Suppressor macrophage (primary cell): ENCODE data around the gene MAGEB1.

Experiments used
- DNase-seq, 4 experiments: peaks; one replicate each; pipeline ENCODE4 v3.0.0-alpha.2; 2020 to 2022
- total RNA-seq, 17 experiments: gene quantifications; one replicate each; lab custom pipeline; 2026; ENCODE audit warnings: mixed read lengths in 6 of 17, inconsistent platforms in 3 of 17; lab: John Stamatoyannopoulos, UW

The MAGEB1 gene, protein sequence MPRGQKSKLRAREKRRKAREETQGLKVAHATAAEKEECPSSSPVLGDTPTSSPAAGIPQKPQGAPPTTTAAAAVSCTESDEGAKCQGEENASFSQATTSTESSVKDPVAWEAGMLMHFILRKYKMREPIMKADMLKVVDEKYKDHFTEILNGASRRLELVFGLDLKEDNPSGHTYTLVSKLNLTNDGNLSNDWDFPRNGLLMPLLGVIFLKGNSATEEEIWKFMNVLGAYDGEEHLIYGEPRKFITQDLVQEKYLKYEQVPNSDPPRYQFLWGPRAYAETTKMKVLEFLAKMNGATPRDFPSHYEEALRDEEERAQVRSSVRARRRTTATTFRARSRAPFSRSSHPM
- 0 to 0.44 (median 0.03) reads per million in 17 experiments for total RNA-seq

DNA sequence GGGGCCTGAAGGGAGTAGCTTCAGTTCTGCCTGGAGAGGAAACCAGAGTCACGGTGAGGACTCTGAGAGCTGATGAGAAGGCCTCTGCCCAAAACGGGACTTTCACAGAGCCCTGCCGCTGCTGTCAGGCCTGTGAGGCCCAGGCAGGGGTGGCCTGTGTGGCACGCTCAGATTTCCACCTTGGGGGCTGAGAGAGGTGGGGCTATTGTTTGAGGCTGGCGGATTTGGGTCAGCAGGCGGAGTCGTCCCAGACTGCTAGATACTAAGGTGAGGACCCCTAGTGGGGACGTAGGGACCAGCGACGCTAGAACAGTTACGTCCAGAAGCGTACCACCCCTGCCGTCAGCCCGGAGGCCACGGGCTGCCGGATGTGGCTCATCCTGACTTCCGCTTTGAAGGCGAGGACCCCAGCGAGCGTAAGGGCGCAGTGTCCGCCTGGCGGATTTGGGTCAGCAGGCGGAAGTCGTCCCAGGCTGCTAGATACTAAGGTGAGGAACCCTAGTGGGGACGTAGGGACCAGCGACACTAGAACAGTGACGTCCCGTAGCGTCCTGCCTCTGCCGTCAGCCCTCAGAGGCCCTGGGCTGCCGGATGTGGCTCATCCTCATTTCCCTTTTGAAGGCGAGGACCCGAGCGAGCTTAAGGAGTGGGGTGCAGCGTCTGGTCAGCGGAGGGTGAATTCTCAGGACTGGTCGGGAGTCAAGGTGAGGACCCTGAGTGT, at the start of gene MAGEB1:
TSS of gene MAGEB1 (plus strand) at position 378 of the 721 bp plus-strand sequence. CDS start 3,348 bp downstream, outside the sequence.
- DNase-seq = no peak

DNA sequence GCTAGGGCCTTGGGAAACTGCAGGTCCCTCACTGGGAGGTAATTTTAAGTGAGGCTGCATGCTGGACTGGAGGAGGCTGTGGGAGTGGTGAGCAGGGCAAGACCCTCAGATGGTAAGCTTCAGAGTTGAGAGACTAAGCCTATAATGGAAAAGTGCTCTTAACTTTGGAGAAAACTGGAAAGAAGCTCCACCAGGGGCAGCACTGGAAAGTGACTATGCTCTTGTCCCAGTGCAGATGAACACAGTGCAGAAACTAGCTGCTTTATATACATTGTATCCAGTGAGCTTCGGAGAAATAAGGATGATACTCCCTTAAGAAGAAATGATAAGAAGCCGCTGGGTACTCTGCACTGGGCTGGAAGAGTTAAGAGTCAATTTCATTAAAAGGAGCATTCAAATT, 34.8 kb upstream of the MAGEB1 start:
- no peak for DNase-seq

DNA sequence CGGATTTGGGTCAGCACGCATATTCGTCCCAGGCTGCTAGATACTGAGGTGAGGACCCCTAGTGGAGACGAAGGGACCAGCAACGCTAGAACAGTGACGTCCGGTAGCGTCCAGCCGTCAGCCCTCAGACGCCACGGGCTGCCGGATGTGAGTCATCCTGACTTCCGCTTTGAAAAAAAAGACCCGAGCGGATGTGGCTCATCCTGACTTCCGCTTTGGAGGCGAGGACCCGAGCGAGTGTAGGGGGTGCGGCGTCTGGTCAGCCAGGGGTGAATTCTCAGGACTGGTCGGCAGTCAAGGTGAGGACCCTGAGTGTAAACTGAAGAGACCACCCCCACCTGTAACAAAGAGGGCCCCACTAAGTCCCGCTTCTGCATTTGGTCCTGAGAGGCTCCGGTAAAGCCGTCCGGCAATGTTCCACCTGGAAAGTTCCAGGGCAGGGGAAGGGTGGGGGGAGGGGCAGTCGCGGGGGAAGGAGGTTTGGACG, 31.5 kb upstream of the MAGEB1 start, which contains the start of gene MAGEB2:
TSS of gene MAGEB2 (plus strand) at position 207 of the 487 bp plus-strand sequence. CDS start 3,018 bp downstream, outside the sequence.
- no peak for DNase-seq

DNA sequence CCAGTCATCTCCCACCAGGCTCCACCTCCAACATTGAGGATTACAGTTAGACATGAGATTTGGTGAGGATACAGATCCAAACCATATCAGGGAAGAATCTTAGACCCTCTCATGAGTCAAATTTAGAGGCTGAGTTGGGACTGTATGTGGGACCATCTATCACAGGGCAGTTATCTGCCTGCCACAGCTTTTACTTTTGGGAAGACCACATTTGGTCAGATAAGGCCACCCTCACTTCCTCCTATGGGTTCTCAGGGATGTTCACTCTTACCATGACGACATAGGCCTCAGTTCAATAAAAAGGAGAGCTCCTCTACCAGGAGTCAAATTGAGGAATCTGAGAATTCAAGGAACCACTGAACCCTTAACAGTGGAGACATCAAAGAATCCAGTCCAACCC, 29.5 kb upstream of the MAGEB1 start:
- no peak for DNase-seq

DNA sequence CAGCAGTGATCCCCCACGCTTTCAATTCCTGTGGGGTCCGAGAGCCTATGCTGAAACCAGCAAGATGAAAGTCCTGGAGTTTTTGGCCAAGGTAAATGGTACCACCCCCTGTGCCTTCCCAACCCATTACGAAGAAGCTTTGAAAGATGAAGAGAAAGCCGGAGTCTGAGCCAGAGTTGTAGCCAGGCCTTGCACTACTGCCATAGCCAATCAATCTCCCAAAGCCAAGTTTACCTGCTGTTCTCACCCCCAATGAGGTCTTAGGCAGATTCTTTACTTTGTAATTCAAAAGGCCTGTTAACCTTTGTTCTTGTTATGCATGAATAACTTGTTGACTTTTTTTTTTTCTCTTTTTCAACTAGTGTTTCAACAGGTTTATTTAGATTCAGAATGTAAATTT, 27.6 kb upstream of the MAGEB1 start:
- DNase-seq = no peak

DNA sequence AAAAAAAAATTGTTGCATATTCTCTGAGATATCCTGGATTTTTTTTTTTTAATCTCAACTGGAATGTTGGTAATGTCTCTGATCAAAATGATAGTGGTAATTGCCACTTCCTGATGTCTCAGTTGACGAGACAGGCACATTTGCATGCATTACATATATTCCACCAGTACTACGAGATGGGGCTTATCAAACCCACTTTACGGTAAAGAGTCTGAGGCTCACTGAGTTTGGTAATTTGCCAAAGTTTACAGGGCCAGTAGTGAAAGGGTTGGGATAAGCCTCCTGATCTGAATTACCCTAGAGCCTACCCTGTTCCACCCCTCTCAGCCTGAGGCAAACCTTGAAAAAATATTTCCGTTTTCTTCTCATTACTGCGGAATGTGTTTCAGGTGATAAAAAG, 26.3 kb upstream of the MAGEB1 start:
- no peak for DNase-seq

DNA sequence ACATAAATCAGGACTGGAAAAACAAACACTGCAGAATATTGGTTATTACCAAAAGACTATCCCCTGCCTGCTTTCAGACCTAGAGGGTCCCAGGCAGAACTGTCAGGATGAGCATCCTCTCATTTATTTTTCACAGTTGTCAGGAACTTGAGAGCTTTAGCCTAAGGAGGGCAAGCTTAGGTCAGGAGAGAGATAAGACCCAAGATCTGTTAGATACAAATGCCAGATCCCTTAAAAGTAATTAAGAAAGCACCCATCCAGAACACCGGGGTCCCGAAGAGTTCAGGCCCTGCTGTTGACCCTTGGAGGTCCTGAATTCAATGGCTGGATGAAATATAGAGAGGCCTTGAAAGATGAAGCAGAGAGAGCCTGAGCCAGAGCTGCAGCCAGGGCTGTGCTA, 22.4 kb upstream of the MAGEB1 start:
- DNase-seq = no peak

DNA sequence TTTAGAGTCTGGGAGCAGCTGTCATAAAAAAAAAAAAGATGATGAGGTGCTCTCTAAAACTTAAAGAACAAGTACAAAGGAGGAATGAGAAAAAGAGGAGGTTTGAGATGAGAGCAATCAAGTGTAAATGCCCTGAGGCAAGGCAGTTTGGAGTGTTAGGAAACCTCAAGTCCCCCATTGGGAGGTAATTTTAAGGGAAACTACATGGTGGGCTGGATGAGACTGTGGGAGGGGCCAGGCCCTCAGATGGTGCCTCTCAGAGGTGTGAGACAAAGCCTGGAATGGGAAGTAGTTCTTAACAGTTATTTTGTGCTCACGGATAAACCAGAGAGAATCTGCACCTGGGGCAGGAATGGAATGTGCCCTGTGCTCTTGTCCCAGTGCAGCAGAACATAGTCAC, 18.4 kb upstream of the MAGEB1 start:
- DNase-seq = no peak

DNA sequence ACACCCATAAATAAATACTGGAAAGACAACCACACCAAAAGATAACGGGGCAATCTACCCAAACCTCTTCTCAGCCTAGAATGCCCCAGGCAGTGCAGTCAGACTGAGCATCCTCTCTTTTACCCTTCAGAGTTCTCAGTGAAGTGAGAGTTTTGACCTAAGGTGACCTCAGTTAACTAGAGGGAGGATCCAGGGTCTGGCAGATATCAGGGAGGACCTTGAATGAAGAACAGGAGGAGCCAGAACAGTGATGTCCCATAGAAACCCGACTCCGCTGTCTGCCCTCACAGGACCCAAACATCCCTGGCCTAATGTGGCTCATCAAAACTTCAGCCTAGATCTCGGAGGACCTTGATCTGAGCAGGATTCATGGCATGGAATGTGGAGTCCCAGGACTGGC, 16.6 kb upstream of the MAGEB1 start, which contains the start of gene MAGEB3:
TSS of gene MAGEB3 (plus strand) at position 263 of the 400 bp plus-strand sequence. CDS start 5,268 bp downstream, outside the sequence.
- DNase-seq = no peak

DNA sequence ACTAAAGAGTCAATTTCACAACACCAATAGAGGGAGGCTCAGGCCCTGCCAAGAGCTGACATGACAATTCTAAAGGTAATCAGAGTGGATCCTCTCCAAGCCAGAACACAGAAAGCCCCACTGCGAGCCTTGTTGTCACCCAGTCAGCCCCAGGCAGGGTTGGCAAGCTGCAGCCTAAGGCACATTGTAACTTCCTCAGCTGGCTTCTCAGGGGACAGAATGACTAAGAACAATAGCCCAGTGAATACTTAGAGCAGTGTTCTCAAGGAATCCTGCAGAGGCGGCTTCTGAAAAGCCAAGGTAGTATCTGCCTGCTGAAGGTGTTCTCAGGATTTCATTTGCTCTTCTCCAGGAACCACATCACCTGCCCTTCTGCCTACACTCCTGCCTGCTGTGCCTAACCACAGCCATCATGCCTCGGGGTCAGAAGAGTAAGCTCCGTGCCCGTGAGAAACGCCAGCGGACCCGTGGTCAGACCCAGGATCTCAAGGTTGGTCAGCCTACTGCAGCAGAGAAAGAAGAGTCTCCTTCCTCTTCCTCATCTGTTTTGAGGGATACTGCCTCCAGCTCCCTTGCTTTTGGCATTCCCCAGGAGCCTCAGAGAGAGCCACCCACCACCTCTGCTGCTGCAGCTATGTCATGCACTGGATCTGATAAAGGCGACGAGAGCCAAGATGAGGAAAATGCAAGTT, 5.1 kb upstream of the MAGEB1 start, which contains the start of gene MAGEB4:
TSS of gene MAGEB4 (plus strand) at position 277 of the 692 bp plus-strand sequence. CDS start at position 413, 136 bp downstream.
- DNase-seq = no peak

DNA sequence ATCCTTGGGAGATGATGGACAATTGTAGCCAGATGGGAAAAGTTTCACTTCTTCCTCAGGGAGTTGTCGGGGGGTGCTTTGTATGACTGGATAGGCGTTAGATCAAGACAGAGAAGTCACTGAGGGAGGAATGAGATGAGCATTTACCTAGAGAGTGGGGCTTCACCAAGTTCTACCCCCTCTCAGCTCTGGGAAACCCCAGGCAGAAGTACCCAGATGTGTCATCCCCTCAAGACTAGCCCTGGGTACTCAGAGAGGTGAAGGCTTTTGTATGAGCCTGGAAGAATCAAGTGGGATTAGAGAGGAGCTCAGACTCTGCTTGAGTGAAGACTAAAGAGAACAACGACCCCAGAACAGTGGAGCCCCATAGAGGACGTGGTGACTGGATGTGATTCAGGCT, 1.9 kb downstream of the MAGEB1 start:
- no peak for DNase-seq

DNA sequence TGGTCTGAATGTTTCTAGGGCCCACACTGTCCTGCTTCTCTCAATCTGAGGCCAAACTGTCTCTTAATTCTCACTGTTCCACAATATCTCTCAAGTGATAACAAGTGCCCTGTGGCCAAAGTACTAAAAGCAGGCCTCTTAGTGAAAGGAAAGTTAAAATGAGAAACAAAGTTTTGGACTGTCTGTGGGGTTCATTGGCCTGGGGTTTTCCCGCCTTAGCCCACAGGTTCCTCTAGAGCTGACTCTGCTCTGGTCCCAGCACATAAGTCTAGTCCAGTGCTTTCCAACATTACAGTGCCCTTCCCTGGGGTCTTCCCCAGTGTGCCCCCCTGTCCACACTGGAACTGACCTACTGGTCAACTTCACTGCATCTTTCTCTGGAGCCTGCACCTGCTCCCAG, 6.3 kb downstream of the MAGEB1 start:
- no peak for DNase-seq

DNA sequence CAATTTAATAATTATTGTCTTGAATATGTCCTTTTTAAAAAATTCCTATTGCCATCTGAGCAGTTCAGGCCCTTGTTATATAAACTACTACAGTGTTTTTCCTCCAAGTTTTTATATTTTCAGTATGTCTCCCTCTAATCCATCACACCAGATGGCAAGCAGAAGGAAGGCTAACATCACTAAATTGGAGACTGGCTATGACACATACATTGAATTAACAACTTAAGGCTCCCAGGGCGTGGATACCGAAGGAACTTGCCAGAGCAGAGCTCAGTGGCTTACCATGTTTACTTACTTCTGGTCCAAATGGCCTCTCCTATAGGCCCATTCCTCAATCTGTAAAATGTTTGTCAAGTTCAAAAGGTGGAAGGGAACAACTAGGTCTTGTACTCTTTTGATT, 13.0 kb downstream of the MAGEB1 start:
- DNase-seq = no peak

DNA sequence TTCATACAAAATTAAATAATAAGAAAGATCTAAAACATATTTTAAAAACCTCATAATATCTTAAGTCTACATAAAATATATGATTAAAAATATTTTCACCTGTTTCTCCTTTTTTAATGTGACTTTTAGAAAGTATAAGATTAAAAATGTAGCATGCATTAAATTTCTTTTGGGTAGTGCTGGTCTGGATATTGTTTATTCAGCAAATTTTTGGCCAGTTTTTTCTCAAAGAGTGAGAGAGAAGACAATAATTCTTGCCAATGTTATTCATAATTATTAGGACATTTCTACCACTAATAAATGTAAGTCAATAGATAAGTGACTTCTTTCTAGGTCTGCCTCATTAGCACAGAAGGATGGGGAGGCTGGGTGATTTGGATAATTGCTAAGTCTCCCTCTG, 14.1 kb downstream of the MAGEB1 start:
- no peak for DNase-seq

DNA sequence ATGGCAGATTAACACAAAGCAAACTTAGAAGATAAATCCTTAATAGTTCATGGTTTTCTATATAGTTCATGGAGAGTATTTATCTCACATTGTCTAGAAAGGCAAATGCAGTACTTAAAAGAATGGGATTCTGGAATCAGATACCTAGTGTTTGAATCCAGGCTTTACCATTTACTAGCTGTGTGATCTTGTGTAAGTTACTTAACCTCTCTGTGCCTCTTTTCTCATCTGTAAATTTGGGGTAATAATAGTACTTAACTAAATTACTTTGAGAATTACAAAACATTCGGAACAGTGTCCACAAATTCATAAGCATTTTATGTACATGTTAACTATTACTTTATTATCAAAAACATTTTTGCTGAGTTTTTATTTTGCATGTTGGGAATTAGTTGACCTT, 15.8 kb downstream of the MAGEB1 start:
- no peak for DNase-seq

DNA sequence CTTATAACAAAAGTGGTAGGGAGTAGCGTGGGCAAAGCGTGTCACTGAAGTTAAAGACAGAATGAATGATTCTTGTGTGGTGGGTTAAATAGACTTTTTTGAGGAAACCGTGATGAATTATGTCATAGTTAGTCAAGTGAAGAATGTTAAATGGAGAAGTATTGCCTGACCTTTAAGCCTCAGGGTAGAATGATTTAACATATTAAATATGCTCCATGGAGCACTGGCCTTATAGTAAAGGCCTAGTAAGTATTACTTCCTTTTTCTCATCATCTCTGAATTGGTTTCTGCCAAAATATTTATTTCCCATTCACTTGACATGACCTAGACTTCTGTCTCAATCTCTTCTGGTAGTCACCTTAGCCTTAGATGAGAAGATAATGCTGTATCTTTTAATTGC, 23.7 kb downstream of the MAGEB1 start:
- DNase-seq = peak in 1 of 4 experiments; percentile 20

DNA sequence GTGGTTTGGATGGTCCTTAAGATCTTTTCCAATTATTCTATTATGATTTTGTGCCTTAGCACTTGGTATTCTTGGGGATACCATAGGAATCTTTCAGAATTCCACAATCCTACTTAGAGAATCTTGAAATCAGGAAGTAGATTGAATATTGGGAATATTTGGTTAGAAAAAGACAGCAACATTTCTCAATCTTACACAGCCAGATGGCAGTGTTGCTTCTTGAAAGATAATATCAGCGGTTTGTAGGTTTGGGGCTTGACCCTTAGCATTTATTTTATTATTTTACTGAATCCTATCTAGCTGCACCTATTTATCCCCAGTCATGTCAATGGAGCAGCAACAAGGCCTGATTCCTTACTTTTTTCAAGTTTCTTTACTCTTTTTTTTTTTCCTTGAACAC, 28.6 kb downstream of the MAGEB1 start:
- peak in 3 of 4 experiments; percentile 5 to 38 (median 21) for DNase-seq

DNA sequence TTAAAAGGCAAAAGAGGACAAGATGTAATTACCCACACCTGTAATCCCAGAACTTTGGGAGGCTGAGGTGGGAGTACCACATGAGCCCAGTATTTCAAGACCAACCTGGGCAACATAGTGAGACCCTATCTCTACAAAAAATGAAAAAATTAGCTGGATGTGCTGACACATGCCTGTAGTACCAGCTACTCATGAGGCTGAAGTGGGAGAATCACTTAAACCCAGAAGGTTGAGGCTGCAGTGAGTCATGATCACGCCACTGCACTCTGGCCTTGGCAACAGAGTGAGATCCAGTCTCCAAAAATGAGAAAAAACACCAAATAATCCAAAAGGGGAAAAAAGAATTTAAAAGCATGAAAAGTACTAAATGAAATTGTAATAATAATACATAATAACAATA, 31.4 kb downstream of the MAGEB1 start:
- peak; percentile 23 to 52 (median 47) for DNase-seq

DNA sequence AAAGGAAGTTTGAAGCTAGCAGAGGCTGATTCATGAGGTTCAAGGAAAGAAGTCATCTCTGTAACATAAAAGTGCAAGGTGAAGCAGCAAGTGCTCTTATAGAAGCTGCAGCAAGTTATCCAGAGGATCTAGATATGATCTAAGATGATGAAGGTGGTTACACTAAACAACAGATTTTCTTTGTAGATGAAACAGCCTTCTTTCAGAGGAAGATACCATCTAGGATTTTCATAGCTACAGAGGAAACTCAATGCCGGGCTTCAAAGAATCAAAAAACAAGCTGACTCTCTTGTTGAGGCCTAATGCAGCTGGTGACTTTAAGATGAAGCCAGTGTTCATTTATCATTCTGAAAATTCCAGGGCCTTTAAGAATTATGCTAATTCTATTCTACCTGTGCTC, 33.5 kb downstream of the MAGEB1 start:
- no peak for DNase-seq

DNA sequence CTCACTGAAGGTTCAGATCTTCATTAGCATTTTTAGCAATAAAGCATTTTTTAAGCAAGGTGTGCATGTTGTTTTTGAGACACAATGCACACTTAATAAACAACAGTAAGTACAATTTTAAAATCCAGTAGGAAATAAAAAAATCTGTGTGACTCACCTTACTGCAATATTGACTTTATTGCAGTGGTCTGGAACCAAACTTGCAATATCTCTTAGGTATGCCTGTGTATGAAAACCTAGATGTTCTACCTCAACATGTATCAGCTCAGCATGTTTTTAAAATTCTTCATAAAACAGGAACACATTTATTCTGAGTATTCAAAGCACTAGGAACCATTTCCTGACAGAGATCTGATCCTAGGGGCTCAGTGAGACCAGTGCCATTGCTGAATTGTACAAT, 35.6 kb downstream of the MAGEB1 start:
- DNase-seq = no peak

DNA sequence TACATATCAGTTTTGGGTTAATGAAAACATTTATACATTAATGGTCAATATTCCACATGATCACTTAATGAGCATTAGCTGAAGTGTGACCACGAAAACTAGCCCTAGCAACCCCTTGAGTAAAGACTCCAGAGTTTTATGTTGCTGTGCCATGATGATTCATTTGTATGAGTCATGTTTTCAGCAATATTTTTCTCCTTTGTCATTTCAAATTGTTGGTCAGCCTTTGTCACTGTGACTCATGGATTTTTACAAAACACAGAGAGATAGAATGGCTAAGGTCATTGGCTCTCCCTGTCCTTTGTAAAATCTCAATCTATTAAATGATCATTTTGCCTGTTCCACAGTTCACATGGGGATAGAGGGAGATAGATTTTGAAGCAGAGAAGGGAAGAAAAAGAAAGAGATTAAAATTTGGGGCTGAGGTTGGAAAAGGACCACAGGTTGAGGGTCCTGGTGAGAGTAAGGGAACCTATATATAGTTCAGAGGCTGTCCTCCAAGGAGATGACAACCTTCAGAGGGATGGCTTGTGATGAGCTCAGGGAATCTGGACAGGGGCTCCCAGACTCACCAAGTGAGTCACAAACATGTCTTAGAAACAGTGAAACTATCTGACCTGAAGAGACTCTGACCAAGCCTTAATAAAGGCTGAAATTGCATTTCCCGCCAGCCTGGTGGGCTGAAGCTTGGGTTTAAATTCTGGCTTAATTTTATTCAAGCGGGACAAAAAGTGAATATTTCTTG, 36.7 kb downstream of the MAGEB1 start:
- peak; percentile 19 to 72 (median 50) for DNase-seq
